CD4-positive, alpha-beta T cell treated with Interleukin-2 at 100 ng/mL for 4 hours (primary cell): Measurements from ENCODE around the gene ATG16L2.

Experiments used
- DNase-seq: peaks from one replicate; pipeline ENCODE4 v3.0.0-alpha.2; 2020; ENCODE audit warnings: low spot score

Gene ATG16L2

DNA sequence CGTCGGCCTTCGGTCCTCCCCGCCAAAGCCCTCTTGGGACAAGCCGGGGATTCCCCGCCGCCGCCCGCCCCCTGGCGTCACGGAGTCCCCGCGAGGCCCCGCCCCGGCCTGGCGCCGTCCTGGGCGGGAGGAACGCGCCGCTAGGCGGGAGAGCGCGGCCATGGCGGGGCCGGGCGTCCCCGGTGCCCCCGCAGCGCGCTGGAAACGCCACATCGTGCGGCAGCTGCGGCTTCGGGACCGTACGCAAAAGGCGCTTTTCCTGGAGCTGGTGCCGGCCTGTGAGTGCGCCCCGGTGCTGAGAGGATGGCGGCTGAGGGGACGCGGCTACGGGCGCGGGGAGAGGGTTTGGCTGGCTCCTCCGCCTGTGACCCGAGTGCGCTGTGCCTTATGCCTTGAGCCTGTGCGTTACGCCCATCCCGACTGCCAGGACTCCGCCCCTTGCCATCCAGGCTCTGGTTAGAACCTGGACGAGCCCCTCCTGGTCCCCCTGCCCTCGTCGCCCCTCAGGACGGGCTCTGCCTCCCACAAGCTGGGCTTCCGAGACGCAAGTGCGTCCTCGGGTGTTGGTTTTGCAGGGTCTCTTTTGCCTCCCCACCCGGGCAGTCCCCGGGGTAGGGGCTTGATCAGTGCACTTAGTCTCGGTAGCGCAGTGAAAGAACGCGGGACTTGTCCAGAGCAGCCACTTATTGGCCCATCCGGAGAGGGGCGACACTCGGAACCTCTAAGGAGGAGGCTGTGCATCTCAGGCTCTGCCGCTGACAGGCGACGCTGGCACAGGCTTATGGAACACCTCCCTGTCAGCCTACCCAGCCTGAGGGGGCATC lies at the start of gene ATG16L2:
ATG16L2 (plus strand) TSS at position 126 of the 824 bp plus-strand sequence; CDS start at position 161, 35 bp downstream.
- peak; percentile 87 for DNase-seq

GRCh38 chr11:72764503-72764902 lies 49.7 kb upstream of the ATG16L2 start:
- DNase-seq, result no peak

DNA sequence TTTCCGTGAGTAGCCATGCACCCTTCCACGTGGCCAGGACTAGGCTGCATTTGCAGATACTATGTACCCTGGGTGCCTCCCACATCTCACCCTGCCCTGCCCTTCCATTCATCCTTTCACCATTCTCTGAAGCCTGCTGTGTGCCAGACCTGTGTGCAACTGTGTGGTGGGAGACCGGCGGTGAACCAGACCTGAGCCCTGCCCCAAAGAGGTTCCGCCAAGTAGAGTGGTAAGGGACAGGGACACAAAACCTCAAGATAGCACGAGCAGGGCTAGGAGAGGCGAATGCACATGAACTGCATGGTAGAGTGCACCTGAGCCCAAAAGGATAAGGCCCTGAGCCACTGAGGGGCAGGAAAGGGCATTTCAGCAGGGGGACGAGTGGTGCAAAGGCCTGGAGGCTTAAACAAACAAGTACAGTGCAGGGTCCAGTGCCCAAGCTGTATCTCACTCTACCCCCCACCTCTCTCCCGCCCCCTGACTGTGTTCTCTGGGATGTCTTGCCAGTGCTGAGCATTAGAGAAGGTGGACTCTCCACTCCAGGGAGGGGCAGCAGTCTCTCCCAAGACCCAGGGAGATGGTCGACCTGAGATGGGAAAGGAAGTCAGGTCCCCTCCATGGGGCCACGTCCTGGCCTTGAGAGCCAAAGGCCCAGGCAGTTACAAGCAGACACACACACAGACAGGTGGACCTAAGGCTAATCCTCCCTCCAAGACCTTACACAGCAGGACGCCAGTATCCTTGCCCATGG lies 47.9 kb upstream of the ATG16L2 start:
- DNase-seq, result no peak

GRCh38 chr11:72767203-72768062 lies 46.8 kb upstream of the ATG16L2 start:
- DNase-seq, result no peak

GRCh38 chr11:72768581-72768980 lies 45.6 kb upstream of the ATG16L2 start:
- DNase-seq, result no peak

- DNase-seq, result no peak
Observed at GRCh38 chr11:72769680-72770079, 44.5 kb upstream of the ATG16L2 start.

DNA sequence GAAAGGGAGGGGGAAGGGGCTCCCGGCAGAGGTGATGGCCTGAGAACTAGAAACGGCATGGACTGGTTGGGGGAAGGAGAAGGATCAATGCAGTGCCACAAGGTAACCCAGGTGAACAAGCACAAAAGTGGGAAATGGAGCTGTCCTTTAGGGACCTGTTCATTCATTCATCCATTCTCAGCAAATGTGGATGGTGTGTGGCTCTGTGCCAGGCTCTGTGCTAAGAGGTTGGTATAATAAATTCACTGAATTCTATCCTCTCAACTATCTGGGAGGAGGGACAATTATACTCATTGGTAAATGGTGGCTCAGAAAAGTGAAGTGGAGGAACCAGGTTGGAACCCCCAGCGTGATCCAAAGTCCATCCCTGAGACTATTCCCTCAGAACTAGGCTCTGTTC lies 43.4 kb upstream of the ATG16L2 start:
- no peak for DNase-seq

- no peak for DNase-seq
Observed at GRCh38 chr11:72771507-72771906, 42.7 kb upstream of the ATG16L2 start.

DNA sequence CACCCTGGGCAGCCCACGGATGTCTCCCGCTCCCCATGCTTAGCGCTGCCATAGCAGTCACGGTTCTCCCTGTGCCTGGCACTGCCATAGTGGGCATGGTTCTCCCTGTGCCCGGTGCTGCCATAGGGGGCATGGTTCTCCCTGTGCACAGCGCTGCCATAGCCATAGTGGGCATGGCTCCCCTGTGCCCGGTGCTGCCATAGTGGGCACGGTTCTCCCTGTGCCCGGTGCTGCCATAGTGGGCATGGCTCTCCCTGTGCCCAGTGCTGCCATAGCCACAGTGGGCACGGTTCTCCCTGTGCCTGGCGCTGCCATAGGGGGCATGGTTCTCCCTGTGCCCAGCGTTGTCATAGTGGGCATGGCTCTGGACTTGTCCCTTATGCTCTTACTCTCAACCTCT lies 42.2 kb upstream of the ATG16L2 start:
- no peak for DNase-seq

- no peak for DNase-seq
Observed at GRCh38 chr11:72773291-72773690, 40.9 kb upstream of the ATG16L2 start.

DNA sequence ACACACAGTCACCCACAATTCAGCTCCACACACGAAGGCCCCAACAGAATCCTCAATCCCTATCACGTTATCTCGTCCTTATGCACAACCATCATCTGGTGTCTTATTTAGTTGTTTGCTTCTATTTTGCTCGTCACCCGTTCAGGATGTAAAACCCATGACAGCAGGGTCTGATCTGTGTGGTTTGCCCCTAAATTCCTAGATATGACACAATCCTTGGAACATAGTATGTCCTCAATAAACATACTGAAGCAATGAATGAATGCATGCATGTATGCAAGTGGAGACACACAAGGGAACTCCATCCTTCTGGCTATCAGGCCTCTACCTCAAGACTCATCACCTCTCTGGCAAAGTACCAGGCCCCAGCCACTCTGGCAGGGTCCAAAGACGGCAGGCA lies 40.5 kb upstream of the ATG16L2 start:
- no peak for DNase-seq

DNA sequence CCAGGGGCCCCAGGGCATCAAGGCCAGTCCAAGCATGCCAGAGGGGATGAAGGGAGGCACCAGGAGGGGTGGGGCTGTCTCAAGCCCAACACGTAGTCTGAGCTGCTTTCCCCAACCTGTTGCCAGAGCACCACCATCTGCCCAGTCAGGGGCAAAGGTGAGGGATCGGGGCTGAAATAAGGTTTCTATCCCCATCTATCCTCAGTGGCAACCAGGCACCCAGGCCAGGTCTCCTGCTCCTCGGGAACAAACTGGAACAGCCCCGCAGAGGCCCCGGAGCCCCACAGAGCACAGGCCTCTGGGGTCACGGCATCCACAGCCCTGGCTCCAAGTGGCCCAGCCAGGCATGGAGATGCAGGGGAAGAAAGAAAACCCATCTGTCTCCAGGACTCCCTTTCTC lies 39.7 kb upstream of the ATG16L2 start:
- no peak for DNase-seq

- no peak for DNase-seq
Observed at GRCh38 chr11:72775288-72776110, 38.7 kb upstream of the ATG16L2 start.

DNA sequence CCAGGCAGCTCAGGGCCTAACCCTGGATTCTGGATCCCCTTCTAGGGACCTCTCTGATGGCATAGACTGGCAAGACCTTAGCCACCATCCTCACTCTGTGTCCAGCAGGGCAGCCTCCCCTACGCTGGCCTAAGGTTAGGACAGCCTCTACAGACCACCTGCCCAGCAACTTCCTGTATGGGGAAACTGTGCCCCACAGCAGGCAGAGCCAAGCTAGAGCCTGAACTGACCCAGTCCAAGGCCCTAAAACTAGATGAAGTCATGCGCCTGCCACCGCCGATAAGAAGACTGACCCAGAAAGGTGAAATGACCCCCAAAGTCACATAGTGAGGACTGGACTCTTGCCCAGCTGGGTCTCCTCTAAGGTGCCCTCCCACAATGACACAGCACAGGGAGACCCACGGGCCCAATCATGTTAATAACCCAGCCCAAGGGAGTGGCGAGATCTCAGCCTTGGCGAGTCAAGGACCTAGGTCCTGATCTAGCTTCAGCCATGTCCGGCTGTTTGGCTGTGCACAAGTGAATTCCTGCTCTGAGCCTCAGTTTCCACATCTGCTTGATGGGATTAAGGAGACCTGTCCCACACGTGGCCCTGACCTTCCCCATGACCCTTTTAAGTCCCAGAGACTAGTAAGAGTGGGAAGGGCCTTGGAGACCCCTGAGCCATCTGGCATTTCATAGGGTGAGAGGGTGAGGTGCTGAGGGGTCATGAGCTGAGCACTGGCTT lies 37.9 kb upstream of the ATG16L2 start:
- DNase-seq, result no peak

DNA sequence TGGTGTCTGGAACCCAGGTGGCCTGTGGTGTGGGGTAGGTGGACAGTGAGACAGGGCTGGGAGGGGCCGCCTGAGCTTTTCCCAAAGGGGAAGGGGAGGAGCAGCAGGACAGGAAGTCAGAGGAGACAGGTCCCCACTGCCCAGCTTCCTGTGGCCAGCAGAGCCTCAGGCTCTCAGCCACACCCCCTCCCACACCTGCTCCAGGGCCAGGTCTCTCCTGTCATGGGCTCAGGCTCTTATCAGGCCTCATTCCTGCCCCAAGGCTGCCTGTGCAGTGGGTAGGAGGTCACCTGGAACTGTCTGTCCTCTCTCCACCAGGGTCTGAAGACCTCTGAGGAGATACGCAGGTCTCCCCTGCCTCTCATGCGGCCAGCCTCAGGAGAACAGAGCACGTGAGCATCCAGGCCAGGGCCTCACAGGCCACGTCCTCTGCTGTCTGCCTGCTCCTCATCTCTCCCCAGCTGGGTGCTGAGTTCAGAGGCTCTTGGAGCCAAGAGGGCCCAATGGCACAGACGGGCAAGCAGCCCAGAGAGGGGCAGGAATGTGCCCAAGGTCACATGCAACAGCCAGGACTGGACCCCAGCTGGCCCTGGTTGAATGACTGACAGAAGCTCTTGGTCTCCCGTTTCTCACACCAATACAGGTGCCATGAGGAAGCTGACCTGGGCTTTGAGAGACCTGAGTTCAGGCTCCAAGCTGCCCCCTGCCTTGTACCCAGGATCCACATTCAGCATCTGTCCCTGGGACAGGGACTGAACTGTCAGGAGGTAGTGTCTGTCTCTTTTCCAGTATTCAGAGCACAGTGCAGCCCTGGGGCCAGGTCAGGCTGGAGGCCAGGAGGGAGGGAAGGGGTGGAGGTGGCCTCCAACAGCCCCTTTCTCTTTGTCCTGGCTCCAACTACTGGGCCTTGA lies 37.1 kb upstream of the ATG16L2 start:
- no peak for DNase-seq

DNA sequence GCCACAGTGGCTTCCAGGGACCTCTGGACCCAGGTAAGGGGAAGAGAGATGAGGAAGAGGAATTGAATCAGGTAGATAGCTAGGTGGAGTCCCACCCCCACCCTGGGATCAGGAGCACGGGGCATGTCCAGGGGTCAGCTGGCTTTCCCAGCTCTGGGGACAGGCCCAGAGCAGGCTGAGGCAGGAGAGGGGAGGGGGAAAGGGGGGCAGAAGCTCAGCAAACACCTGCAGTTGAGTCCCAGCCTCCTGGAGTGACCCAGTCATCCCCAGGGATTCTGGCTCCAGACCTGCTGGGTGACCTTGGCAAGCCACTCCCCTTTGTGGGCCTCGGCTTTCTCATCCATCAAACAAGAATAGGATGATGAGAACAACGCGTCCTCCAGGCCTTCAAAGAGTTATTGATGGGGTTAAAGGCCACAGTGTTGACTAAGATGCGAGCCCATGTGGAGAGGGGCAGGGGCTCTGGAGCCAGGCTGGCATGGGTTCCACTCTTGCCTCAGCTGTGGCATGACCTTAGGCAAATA lies 36.4 kb upstream of the ATG16L2 start:
- no peak for DNase-seq

DNA sequence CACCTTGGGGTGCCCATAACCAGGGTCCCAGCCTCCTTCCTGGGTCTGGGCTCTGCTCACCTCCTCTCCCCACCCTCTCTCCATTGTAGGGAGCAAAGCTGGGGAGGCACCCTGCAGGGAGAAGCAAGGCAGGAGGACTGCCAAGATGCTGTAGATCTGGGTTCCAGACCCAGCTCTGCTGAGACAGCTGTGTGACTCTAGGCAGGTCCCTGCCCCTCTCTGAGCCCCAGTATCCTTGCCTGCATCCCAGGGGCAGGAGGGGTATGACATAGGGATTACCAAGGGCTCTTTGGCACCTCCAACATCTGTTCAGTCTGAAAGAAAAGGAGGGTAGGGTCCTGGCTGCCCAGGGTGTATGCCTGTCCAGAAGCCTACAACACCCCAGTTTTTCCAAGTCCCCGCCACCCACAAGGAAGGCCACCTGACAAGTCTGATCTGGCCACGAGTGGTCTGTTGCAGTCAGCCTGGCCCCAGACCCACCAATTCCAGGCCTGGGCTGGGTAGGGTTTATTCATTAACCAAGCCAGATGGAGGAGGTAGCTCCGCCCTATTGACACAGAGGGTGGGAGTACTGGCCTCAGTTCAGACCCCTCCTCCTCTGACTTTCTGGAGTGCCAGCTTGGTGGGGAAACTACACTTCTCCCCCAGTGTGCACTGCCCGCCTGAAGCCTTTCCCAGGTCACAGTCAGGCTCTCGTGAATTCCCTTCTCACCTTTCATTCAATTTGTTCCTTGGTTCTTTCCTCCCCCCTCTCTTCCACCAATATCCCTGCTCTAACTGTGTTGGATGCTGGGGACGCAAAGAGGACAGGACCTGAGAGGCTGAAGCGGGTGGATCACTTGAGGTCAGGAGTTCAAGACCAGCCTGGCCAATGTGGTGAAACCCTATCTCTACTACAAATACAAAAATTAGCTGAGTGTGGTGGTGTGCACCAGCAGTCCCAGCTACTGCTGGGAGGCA lies 35.4 kb upstream of the ATG16L2 start:
- DNase-seq, result no peak

DNA sequence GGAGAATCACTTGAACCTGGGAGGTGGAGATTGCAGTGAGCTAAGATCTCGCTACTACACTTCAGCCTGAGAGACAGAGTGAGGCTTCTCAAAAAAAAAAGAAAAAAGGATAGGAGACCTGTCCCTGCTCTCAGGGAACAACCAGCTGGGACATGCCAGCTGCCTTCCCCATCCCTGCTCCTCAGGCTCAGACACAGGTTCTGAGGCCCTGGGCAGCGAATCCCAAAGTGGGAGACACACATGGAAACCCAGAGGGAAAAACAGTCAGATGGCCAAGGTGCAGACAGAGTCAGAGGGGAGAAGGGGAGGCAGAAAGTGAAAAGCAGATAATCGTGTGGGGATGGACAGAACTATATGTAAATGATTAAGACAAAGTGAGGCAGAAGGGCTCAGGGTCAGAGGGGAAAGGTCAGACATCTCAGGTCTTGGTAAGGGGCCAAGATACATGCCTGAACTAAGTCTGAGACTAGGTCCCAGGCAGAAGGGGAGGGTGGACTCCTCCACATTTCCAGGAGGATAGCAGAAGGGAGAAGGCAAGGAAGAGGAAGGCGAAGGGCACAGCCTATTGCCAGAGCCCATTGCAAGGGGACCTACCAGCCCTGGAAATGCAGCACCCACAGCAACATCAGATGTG lies 34.6 kb upstream of the ATG16L2 start:
- DNase-seq, result no peak
